Ishikawa (cell line): ENCODE measurements around the gene RAD51B.

Experiments used
- CEBPB ChIP-seq: IDR thresholded peaks from 2 replicates; pipeline ENCODE4 v1.6.1; 2012
- CREB1 ChIP-seq: IDR thresholded peaks from 2 replicates; pipeline ENCODE4 v1.6.1; 2012; ENCODE audit warnings: low read depth
- EGR1 ChIP-seq: IDR thresholded peaks from 2 replicates; pipeline ENCODE4 v1.6.1; 2012
- EP300 ChIP-seq: IDR thresholded peaks from 2 replicates; pipeline ENCODE4 v1.6.1; 2012; ENCODE audit warnings: borderline replicate concordance
- FOXM1 ChIP-seq: IDR thresholded peaks from 2 replicates; pipeline ENCODE4 v1.6.1; 2012; ENCODE audit warnings: low read depth, borderline replicate concordance
- MAX ChIP-seq: IDR thresholded peaks from 2 replicates; pipeline ENCODE4 v1.6.1; 2012
- NFIC ChIP-seq: IDR thresholded peaks from 2 replicates; pipeline ENCODE4 v1.6.1; 2012
- RAD21 ChIP-seq: IDR thresholded peaks from 2 replicates; pipeline ENCODE4 v1.6.1; 2012; ENCODE audit warnings: low read depth
- REST ChIP-seq: IDR thresholded peaks from 2 replicates; pipeline ENCODE4 v1.6.1; 2012; ENCODE audit warnings: low read depth, mild to moderate bottlenecking
- TAF1 ChIP-seq: IDR thresholded peaks from 2 replicates; pipeline ENCODE4 v1.6.1; 2012; ENCODE audit warnings: low read depth, mild to moderate bottlenecking
- TCF12 ChIP-seq: IDR thresholded peaks from 2 replicates; pipeline ENCODE4 v1.6.1; 2012; ENCODE audit warnings: low read depth
- TEAD4 ChIP-seq: IDR thresholded peaks from 2 replicates; pipeline ENCODE4 v1.6.1; 2012
- USF1 ChIP-seq: IDR thresholded peaks from 2 replicates; pipeline ENCODE4 v1.6.1; 2012
- YY1 ChIP-seq: IDR thresholded peaks from 2 replicates; pipeline ENCODE4 v1.6.1; 2012; ENCODE audit warnings: low read depth
- ZBTB7A ChIP-seq: IDR thresholded peaks from 2 replicates; pipeline ENCODE4 v1.6.1; 2012; ENCODE audit warnings: low read depth

The RAD51B gene

GRCh38 chr14:68050177-68050576 lies 230.6 kb downstream of the RAD51B start:
- TF ChIP-seq USF1: no peak
- TF ChIP-seq EP300: no peak
- TF ChIP-seq REST: no peak
- TF ChIP-seq RAD21: no peak
- no peak for TF ChIP-seq ZBTB7A
- TF ChIP-seq TAF1: no peak
- no peak for TF ChIP-seq FOXM1
- TF ChIP-seq EGR1: no peak
- no peak for TF ChIP-seq NFIC
- no peak for TF ChIP-seq CREB1
- no peak for TF ChIP-seq TCF12
- TF ChIP-seq CEBPB: no peak
- TF ChIP-seq YY1: no peak
- TF ChIP-seq TEAD4: no peak
- TF ChIP-seq MAX: no peak

GRCh38 chr14:68051146-68051545 lies 231.6 kb downstream of the RAD51B start:
- TF ChIP-seq EGR1: no peak
- no peak for TF ChIP-seq CEBPB
- TF ChIP-seq MAX: no peak
- no peak for TF ChIP-seq TCF12

GRCh38 chr14:68060198-68060597 lies 240.6 kb downstream of the RAD51B start:
- TF ChIP-seq MAX (no peak), EP300 (no peak), CEBPB (no peak), RAD21 (no peak), ZBTB7A (no peak), TEAD4 (no peak), EGR1 (no peak), YY1 (no peak), CREB1 (no peak), REST (no peak), TCF12 (no peak), TAF1 (no peak), NFIC (no peak)

- no peak for TF ChIP-seq CREB1
- no peak for TF ChIP-seq CEBPB
- TF ChIP-seq TAF1: no peak
- TF ChIP-seq NFIC: no peak
- no peak for TF ChIP-seq RAD21
- TF ChIP-seq EGR1: no peak
- no peak for TF ChIP-seq FOXM1
- TF ChIP-seq TEAD4: no peak
- no peak for TF ChIP-seq USF1
- TF ChIP-seq REST: no peak
- TF ChIP-seq TCF12: no peak
- TF ChIP-seq EP300: no peak
- no peak for TF ChIP-seq MAX
- TF ChIP-seq ZBTB7A: no peak
- no peak for TF ChIP-seq YY1
Measured at GRCh38 chr14:68062651-68063050, 243.1 kb downstream of the RAD51B start.
